HG02571 (cell line): ENCODE data around the gene GNG14.
"Not testable (repeated sequence)": the region's sequence is repeated elsewhere in the genome, so short reads cannot be mapped to it uniquely, and the experiment has no call there.

ENCODE experiments used
- ATAC-seq: cut with Tn5 transposase; IDR thresholded peaks from one replicate; pipeline ENCODE4 v1.9.1; 2021; ENCODE audit warnings: mild to moderate bottlenecking, moderate library complexity; ENCODE audit not compliant: unreplicated experiment

Gene GNG14

GRCh38 chr19:12687496-12688196 lies at the start of gene GNG14:
Gene GNG14 (plus strand): TSS chr19:12687998. CDS start chr19:12688049, 51 bp downstream.
- ATAC-seq, result no peak

- ATAC-seq, result no peak
Measured at GRCh38 chr19:12638611-12639182, 49.1 kb upstream of the GNG14 start.

GRCh38 chr19:12639901-12640613 lies 47.7 kb upstream of the GNG14 start:
- ATAC-seq, result no peak

GRCh38 chr19:12641456-12641855 lies 46.3 kb upstream of the GNG14 start:
- no peak for ATAC-seq

- no peak for ATAC-seq
Measured at GRCh38 chr19:12642506-12642905, 45.3 kb upstream of the GNG14 start.

GRCh38 chr19:12643716-12644115 lies 44.1 kb upstream of the GNG14 start:
- ATAC-seq, result not testable (repeated sequence)

- ATAC-seq, result no peak
Measured at GRCh38 chr19:12646551-12646950, 41.2 kb upstream of the GNG14 start.

- no peak for ATAC-seq
Measured at GRCh38 chr19:12647047-12647446, 40.8 kb upstream of the GNG14 start.

- ATAC-seq, result no peak
Measured at GRCh38 chr19:12647490-12648071, 40.2 kb upstream of the GNG14 start.

GRCh38 chr19:12648088-12648487 lies 39.7 kb upstream of the GNG14 start:
- ATAC-seq, result no peak

GRCh38 chr19:12649941-12650340 lies 37.9 kb upstream of the GNG14 start:
- no peak for ATAC-seq

GRCh38 chr19:12652219-12652618 lies 35.6 kb upstream of the GNG14 start:
- ATAC-seq, result no peak

GRCh38 chr19:12655546-12655945 lies 32.3 kb upstream of the GNG14 start:
- no peak for ATAC-seq

GRCh38 chr19:12656899-12657571 lies 30.8 kb upstream of the GNG14 start:
- ATAC-seq, result no peak

- ATAC-seq, result no peak
Measured at GRCh38 chr19:12657966-12658365, 29.8 kb upstream of the GNG14 start.

GRCh38 chr19:12660980-12661379 lies 26.8 kb upstream of the GNG14 start:
- ATAC-seq, result no peak

GRCh38 chr19:12664406-12665280 lies 23.2 kb upstream of the GNG14 start:
- no peak for ATAC-seq

GRCh38 chr19:12665281-12665573 lies 22.6 kb upstream of the GNG14 start:
- ATAC-seq, result no peak

GRCh38 chr19:12665671-12666264 lies 22.0 kb upstream of the GNG14 start:
- ATAC-seq, result no peak
